Brain pericyte (primary cell): ENCODE data around the gene HBA2.
"Not testable (repeated sequence)": the region's sequence is repeated elsewhere in the genome, so short reads cannot be mapped to it uniquely, and the experiment has no call there.

ENCODE experiments used
- DNase-seq: peaks from one replicate; pipeline ENCODE4 v3.0.0-alpha.2; 2012; ENCODE audit warnings: low read depth, low spot score

The HBA2 gene

DNA sequence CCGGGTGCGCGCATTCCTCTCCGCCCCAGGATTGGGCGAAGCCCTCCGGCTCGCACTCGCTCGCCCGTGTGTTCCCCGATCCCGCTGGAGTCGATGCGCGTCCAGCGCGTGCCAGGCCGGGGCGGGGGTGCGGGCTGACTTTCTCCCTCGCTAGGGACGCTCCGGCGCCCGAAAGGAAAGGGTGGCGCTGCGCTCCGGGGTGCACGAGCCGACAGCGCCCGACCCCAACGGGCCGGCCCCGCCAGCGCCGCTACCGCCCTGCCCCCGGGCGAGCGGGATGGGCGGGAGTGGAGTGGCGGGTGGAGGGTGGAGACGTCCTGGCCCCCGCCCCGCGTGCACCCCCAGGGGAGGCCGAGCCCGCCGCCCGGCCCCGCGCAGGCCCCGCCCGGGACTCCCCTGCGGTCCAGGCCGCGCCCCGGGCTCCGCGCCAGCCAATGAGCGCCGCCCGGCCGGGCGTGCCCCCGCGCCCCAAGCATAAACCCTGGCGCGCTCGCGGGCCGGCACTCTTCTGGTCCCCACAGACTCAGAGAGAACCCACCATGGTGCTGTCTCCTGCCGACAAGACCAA is at the start of gene HBA2:
HBA2 (plus strand) TSS at position 503 of the 568 bp plus-strand sequence; CDS start at position 540, 37 bp downstream.
- DNase-seq, result not testable (repeated sequence)

DNA sequence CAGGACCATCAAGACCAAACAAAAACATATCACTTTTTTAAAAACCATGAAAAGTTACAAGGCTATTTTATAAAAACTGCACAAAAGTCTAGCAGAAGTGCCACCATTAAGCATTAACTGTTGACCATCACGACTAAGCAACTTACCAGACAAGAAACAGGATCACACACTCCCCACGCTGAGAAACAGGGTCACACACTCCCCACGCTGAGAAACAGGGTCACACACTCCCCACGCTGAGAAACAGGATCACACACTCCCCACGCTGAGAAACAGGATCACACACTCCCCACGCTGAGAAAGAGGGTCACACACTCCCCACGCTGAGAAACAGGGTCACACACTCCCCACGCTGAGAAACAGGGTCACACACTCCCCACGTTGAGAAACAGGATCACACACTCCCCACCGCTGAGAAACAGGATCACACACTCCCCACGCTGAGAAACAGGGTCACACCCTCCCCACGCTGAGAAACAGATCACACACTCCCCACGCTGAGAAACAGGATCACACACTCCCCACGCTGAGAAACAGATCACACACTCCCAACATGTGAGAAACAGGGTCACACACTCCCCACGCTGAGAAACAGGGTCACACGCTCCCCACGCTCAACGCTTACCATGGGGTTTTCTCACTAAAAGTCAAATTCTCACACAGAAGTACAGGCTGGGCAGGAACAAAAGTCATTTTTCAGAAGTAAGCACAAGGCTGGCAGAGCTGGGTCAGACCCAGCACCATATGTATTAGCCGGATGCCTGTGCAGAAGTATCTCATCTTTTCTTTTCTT is 48.9 kb upstream of the HBA2 start:
- DNase-seq, result not testable (repeated sequence)

DNA sequence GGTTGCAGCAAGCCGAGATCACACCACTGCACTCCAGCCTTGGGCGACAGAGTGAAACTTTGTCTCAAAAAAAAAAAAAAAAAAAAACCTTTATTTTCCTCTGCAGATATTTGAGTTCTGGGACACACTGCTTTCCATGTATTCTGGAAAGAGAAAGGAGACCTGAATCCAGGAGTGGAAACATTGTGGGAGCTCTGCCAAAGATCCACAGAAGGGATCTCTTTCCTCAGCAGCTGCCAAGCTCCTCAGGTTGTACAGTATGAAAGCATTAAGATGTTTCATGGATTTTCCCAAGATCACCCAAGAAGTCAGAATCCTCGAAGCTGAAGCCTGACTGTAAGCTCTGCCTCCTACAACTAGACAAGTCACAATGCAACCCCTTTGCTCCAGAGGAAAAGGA is 47.7 kb upstream of the HBA2 start:
- DNase-seq, result no peak

DNA sequence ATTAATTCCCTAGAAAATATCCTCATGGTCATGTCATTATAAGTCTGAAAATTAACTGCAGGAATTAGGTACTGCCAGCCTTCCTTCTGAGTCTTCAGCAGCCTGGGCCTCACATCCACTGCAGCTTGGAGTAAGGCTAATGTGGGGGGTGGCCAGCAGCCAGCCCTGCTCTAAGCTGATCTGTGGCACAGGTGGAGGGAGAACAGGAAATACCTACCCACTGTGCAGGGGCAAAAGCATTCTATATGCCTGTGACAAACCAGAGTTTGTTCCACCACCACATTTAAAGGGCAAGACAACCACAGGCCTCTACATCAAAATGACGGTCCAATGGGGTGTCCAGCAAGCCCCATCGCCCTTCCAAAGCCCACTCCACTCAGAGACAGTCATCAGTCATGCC is 43.6 kb upstream of the HBA2 start:
- no peak for DNase-seq

- DNase-seq, result no peak
These were observed 42.0 kb upstream of the HBA2 start for GRCh38 chr16:130533-131173.

DNA sequence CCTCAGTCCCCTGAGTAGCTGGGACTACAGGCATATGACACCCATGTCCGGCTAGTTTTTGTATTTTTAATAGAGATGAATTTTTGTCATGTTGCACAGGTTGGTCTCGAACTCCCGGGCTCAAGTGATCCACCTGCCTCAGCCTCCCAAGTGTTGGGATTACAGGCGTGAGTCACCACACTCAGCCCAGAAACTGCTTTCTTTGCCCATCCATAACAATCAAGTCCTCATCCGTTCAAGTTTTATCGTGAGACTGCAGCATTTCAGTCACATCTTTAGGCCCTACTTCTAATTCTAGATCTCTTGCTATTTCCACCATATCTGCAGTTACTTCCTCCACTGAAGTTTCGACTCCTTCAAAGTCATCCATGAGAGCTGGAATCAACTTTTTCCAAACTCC is 40.6 kb upstream of the HBA2 start:
- no peak for DNase-seq

DNA sequence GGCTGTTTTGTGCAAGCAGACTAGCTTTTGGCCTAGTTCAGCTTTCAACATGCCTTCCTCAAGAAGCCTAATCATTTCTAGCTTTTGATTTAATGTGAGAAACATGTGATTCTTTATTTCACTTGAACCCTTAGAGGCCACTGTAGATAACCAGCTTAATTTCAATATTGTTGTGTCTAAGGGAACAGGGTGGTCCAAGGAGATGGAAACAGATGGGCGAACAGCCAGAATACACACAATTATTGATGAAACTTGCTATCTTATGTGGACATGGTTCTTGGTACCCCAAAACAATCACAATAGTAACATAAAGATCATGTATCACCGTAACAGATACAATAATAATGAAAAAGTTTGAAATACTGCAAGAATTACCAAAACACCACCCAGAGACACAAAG is 39.0 kb upstream of the HBA2 start:
- no peak for DNase-seq

DNA sequence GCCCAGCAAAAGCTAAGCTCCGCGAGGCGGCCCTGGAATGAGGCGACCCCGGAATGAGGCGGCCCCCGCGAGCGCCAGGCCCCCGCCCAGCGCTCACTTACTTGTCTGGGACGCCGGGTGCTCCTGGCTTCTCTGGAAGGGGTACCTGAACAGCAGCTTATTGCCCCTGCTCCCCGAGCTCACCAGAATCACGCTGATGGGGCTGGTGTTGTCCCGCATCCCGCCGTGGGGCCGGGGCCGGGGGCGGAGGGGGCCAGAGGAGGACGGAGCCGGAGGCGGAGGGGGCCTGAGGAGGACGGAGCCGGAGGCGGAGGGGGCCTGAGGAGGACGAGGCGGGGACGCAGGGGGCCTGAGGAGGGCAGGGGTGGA is 34.6 kb upstream of the HBA2 start:
- no peak for DNase-seq

DNA sequence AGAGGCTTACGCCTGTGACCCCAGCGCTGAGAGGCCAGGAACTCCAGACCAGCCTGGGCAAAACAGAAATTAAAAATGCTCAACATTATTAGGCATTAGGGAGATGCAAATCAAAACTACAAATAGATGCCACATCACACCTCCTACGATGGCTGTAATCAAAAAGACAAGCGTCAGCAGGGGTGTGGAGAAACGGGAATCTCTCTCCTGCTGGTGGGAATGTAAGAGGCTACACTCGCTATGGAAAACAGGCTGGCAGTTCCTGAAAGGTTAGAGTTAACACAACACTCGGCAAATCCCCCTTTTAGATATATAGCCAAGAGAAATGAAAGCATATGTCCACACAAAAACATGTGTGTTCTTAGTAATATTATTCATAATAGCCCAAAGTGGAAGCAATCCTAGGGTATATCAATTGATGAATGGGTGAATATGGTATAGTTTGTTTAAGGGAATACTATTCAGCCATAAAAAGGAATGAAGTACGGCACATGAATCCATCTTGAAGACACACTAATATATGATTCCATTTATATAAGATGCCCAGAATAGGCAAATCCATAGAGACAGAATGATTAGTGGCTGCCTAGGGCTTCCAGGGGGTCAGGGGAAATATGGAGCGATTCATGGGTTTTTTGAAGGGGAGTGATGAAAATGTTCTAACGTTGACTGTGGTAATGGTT is 32.4 kb upstream of the HBA2 start:
- DNase-seq, result no peak

DNA sequence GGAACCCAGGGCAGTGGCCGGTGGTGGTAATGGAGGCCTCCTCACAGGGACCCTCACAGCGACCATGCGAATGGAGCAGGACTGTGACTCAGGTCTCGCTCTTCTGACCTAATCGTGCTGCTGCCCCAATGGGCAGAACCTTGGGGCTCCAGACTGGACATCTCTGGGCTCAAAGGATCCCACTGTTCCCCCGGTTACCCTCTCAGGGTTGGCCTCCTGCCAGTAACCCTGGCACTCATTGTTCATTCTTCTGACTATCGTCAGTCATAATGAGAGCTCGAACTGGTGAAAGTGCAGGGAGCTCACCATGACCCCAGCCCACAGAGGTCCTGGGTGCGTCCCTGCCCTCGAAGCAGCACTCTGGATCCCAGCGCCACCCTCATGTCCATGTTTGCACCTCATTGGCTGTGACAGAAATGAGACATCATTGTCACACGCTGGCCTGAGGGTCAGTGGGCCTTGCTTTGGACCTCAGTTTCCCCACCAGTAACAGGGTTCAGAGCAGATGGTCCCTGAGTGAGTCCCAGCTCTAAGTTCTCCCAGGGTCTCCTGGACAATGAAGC is 30.2 kb upstream of the HBA2 start:
- no peak for DNase-seq

DNA sequence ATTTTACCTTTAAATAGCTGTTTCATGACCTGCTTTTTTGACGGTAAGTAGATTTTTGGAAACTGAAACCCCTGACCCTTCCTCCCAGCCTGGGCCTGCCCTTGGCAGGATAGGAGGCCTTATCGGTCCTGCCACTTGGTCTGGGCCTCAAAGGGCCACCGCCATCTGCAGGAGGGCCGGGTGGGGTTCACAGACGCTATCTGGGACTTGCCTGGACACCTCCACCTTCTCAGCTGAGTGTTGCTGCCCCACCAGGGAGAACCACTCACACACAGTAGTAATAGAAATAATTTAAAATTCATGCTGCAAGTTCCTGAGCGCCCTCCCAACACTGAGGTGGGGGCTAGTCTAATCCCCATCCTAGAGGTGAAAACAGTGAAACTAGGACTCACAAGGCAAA is 29.6 kb upstream of the HBA2 start:
- no peak for DNase-seq

GRCh38 chr16:143456-143855 is 29.2 kb upstream of the HBA2 start:
- no peak for DNase-seq

DNA sequence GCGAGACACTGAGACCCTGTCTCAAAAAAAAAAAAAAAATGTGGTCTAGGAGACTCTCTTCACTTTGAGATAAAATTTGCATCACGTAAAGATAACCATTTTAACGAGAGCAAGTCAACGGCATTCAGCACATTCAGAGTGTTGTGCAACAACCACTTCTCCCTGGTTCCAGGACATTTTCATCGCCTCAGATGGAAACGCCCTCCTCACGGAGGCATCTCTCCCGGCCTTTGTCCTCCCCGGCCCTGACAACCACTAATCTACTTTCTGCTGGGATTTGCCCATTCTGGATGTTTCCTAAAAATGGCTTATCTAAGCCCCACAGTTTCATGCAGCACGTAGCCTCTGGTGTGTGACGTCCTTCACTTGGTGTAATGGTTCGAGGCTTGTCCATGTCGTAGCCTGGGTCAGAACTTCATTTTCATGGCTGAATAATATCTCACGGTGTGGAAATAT is 27.9 kb upstream of the HBA2 start:
- DNase-seq, result no peak

DNA sequence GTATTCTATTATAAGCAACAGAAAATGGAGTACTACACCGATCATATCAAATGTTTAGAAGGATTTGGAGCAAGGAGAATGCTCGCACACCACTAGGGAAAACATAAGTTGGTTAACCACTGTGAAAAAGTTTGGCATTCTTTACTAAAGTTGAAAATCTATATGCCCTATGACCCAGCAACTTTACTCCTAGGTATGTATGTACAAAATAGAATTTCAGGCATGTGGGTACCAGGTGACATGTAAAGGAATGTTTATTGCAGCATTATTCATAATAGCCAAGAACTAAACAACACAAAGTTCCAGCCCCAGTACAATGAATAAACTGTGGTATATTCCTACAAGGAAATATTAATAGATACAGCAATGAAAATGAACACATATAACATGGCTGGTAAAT is 26.0 kb upstream of the HBA2 start:
- no peak for DNase-seq

GRCh38 chr16:149024-149660 is 23.5 kb upstream of the HBA2 start:
- no peak for DNase-seq

DNA sequence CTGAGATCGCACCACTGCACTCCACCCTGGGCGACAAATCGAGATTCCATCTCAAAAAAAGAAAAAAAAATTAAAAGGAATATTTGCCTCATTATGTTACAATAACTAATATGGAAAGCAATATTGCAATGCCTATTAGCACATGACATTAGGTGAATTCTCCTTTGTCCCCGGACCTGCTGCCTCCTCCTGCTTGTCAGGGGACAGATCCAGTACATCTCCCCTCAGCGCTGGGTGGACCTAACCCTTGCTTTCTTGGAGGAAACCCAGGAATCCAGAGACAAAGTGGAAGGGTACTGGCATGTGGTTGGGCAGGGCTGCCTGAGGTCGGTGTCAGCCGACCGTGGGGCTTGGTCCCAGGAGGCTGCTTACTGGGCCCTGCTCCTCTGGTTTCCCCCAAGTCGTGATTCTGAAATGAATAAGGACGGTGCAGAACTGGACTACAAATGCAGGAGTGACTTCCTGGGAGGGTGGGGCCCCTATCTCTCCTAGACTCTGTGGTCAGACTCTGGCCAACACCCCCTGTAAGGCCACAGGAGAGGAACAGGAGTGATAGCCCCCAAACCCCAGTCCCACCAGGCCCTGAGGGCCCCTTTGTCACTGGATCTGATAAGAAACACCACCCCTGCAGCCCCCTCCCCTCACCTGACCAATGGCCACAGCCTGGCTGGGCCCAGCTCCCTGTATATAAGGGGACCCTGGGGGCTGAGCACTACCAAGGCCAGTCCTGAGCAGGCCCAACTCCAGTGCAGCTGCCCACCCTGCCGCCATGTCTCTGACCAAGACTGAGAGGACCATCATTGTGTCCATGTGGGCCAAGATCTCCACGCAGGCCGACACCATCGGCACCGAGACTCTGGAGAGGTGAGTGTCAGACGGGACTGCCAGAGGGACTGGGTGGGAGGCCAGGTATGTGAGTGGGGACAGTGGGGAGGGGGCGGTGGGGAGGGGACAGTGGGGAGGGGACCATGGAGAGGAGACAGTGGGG is 20.2 kb upstream of the HBA2 start, which contains the start of gene HBZ:
HBZ (plus strand) TSS at position 504 of the 988 bp plus-strand sequence; CDS start at position 770, 266 bp downstream.
- no peak for DNase-seq

DNA sequence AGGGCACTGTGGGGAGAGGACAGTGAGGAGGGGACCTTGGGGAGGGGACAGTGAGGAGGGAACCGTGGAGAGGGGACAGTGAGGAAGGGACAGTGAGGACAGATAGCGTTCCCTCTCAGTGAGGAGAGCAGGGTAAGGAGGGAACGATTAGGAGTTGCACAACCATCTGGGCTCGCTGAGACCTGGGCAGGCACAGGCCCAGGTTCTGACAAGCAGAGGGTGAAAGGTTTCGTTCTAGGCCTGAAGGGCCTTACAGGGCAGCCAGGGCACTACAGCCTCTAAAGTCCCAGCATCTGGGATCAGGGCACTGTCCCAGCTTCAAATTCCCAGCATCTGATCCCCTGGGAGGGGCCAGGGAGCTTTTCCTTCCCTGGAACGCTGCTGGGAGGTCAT is 19.6 kb upstream of the HBA2 start:
- not testable (repeated sequence) for DNase-seq

GRCh38 chr16:153550-154216 is 19.0 kb upstream of the HBA2 start:
- DNase-seq, result not testable (repeated sequence)

- no peak for DNase-seq
These were observed 18.3 kb upstream of the HBA2 start for GRCh38 chr16:154217-155030.
